Upper lobe of left lung (tissue), 6 donors: ENCODE results near the gene AFTPH. TPM values are rescaled to one million over a fixed set of nuclear protein-coding genes. Genes with fewer than 3 reads are reported as not detected.

Experiments used
- ATAC-seq, 2 donors: fragments of 200-7000 bp; cut with Tn5 transposase; one replicate each; pipeline ENCODE4 v1.9.1; 2022; ENCODE audit warnings: mild to moderate bottlenecking in 2 of 2, moderate library complexity in 2 of 2; ENCODE audit not compliant: low FRiP score in 2 of 2
- DNase-seq, 2 donors: peaks; one replicate each; pipeline ENCODE4 v3.0.0-alpha.2; 2019 to 2020
- H3K27ac ChIP-seq, 4 donors: fragments of 200-600 bp; sonication (generic); one replicate each; pipeline ENCODE4 v1.5.1; 2016 to 2019
- H3K27me3 ChIP-seq, 4 donors: fragments of 200-600 bp; sonication (generic); one replicate each; pipeline ENCODE4 v1.5.1; 2017 to 2019
- H3K36me3 ChIP-seq, 4 donors: fragments of 200-600 bp; sonication (generic); one replicate each; pipeline ENCODE4 v1.5.1; 2016 to 2019
- H3K4me1 ChIP-seq, 4 donors: fragments of 200-600 bp; sonication (generic); one replicate each; pipeline ENCODE4 v1.5.1; 2018 to 2019
- H3K4me3 ChIP-seq, 4 donors: fragments of 200-600 bp; sonication (generic); one replicate each; pipeline ENCODE4 v1.5.1; 2017 to 2019; ENCODE audit warnings: mild to moderate bottlenecking in 2 of 4, moderate library complexity in 1 of 4
- H3K9me3 ChIP-seq, 4 donors: fragments of 200-600 bp; sonication (generic); one replicate each; pipeline ENCODE4 v1.5.1; 2018 to 2019
- EP300 ChIP-seq, 4 donors: sonication (generic); formaldehyde crosslinking; IDR thresholded peaks; one replicate each; pipeline ENCODE4 v1.5.1; 2017; ENCODE audit warnings: antibody characterized with exemption in 4 of 4, control low read depth in 2 of 4
- POLR2A ChIP-seq, 4 donors: fragments of 450-650 bp; IDR thresholded peaks; one replicate each; pipeline ENCODE4 v1.5.1; 2016 to 2017; ENCODE audit warnings: antibody characterized with exemption in 4 of 4, mild to moderate bottlenecking in 2 of 4
- POLR2AphosphoS5 ChIP-seq, 2 donors: sonication (generic); formaldehyde crosslinking; IDR thresholded peaks; one replicate each; pipeline ENCODE4 v1.5.1; 2017; ENCODE audit warnings: antibody characterized with exemption in 2 of 2
- WGBS, 2 donors: methylation state at CpG; one replicate each; pipeline ENCODE4 v1.1.5; 2017 to 2018; 5-methylcytosine and 5-hydroxymethylcytosine counted together
- total RNA-seq, 6 donors: library from RNA; depleted of rRNA in 4 of 6; stranded (reverse); fragments of >200 nt in 4 of 6; gene quantifications; one replicate each; pipeline versions ENCODE4 v1.1.0 to v1.2.1, GENCODE V29; 2016 to 2021
- TF ChIP-seq, protein P1 (sequence below), 6 experiments: fragments of 450-650 bp in 4 of 6; fragments of 200-600 bp in 2 of 6; sonication (generic) in 2 of 6; IDR thresholded peaks; one replicate each; pipeline ENCODE4 v1.5.1; 2016 to 2019; ENCODE audit warnings: antibody characterized with exemption in 6 of 6
- donor health status: DM: no; HTN: no; CAD: no; lungs with moderate emphysema.
- donor health status: DM: no; HTN: yes; CAD: no; lungs with severe emphysema.

Gene AFTPH
- total RNA-seq, 6 donors from 2014 or later: 21.5 to 72.9 (median 35.4) TPM

DNA sequence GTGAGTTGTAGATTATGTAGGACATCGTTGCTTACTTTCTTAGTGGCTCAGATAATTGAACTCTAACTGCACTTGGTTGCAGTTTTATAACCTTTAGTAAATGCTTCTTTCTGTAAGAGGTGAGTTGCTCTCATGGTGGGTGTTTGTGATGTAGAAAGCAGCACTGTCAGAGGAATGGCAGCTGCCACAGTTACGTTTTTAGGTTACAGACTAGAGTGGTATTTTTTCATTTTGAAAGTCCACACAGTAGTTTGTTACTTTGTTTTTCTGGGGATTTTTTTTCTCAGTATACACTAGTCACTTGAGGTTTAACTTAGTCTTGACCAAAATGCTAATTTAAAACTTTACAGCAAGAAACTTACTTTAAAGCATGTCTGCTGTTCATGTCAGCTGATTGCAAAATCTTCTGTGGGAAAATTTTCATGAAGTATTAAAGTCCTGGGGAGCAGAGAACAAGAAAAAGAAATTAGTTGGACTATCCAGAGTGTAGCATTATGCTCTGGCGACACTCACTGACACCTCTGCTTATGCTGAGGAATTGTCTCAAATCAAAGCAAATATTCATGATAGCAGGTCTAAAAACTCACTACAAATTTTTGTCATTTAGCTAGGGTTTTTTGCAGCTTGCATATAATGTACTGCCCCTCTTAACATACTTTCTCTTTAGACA is 14.8 kb downstream of the AFTPH start:
- H3K9me3 ChIP-seq: no peaks in the 10 kb centered on the region
- no peaks in the 10 kb centered on the region for H3K36me3 ChIP-seq
- no peak for TF ChIP-seq POLR2A (IDR thresholded peaks at IDR 0.05)
- TF ChIP-seq POLR2AphosphoS5 (IDR thresholded peaks at IDR 0.05): no peak
- TF ChIP-seq EP300 (IDR thresholded peaks at IDR 0.05): no peak
- H3K4me1 ChIP-seq: peaks cover 7 to 23% (median 13%) of the 10 kb centered on the region in 4 donors
- no peak overlapping the region for H3K4me3 ChIP-seq
- WGBS, 2 donors: 85% methylated on average over 3 of the region's 3 CpGs
- H3K27me3 ChIP-seq: no peaks in the 10 kb centered on the region
- ATAC-seq: no peak
- no peak for DNase-seq
- H3K27ac ChIP-seq: no peak overlapping the region

DNA sequence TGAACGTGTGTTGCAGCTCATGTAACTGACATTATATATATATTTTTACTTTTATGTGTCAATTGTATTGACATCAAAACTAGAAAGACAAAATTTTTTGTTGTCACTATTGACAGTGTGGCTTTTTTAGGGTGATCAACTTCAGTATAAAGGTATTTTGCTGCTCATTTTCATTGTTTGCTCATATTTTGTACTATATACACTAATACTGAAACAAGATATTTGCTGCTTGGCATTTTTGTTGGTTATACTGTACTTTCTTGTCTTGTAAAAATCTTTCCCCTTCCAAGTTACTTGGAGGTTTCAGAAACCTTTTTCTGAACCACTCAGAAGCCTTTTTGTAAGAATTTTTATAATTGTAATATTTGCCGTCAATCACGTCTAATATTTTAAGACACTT is 16.5 kb downstream of the AFTPH start:
- H3K36me3 ChIP-seq: no peaks in the 10 kb centered on the region
- H3K27ac ChIP-seq: no peak overlapping the region
- peaks cover 13 to 28% (median 22%) of the 10 kb centered on the region in 4 donors for H3K4me1 ChIP-seq
- no peaks in the 10 kb centered on the region for H3K27me3 ChIP-seq
- H3K9me3 ChIP-seq: no peaks in the 10 kb centered on the region
- DNase-seq (no peak), ATAC-seq (no peak)
- TF ChIP-seq EP300 (IDR thresholded peaks at IDR 0.05) (no peak), POLR2A (IDR thresholded peaks at IDR 0.05) (no peak), POLR2AphosphoS5 (IDR thresholded peaks at IDR 0.05) (no peak)
- H3K4me3 ChIP-seq: no peak overlapping the region
- 79 to 81% methylated on average over 3 of the region's 3 CpGs for WGBS, 2 donors

DNA sequence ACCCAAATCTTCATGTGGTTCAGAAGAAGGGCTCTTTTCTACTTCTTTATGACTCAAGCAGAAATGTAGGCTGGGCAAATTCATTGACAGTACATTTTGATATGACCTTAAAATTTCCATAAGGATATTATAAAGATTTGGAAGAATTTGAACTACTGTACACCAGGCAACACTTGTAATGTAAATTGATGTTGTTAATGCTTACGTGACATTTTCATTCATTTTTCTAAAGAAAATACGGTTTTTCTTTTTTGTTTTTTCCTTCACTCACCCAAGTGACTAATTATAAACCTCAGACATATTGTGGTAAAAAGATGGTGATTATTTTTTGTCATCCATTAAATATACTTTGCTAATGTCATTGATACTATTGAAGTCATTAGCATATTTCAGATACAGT is 17.4 kb downstream of the AFTPH start:
- Histone ChIP-seq H3K27ac (no peak overlapping the region), H3K4me3 (no peak overlapping the region), H3K36me3 (no peaks in the 10 kb centered on the region), H3K9me3 (no peaks in the 10 kb centered on the region), H3K4me1 (peaks cover 13 to 28% (median 22%) of the 10 kb centered on the region in 4 donors), H3K27me3 (no peaks in the 10 kb centered on the region)
- 89 to 98% methylated on average over 2 of the region's 2 CpGs for WGBS, 2 donors
- ATAC-seq: no peak
- no peak for TF ChIP-seq POLR2AphosphoS5 (IDR thresholded peaks at IDR 0.05)
- TF ChIP-seq, protein P1, sequence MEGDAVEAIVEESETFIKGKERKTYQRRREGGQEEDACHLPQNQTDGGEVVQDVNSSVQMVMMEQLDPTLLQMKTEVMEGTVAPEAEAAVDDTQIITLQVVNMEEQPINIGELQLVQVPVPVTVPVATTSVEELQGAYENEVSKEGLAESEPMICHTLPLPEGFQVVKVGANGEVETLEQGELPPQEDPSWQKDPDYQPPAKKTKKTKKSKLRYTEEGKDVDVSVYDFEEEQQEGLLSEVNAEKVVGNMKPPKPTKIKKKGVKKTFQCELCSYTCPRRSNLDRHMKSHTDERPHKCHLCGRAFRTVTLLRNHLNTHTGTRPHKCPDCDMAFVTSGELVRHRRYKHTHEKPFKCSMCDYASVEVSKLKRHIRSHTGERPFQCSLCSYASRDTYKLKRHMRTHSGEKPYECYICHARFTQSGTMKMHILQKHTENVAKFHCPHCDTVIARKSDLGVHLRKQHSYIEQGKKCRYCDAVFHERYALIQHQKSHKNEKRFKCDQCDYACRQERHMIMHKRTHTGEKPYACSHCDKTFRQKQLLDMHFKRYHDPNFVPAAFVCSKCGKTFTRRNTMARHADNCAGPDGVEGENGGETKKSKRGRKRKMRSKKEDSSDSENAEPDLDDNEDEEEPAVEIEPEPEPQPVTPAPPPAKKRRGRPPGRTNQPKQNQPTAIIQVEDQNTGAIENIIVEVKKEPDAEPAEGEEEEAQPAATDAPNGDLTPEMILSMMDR (IDR thresholded peaks at IDR 0.05): no peak
- no peak for TF ChIP-seq POLR2A (IDR thresholded peaks at IDR 0.05)
- no peak for TF ChIP-seq EP300 (IDR thresholded peaks at IDR 0.05)
- DNase-seq: no peak

DNA sequence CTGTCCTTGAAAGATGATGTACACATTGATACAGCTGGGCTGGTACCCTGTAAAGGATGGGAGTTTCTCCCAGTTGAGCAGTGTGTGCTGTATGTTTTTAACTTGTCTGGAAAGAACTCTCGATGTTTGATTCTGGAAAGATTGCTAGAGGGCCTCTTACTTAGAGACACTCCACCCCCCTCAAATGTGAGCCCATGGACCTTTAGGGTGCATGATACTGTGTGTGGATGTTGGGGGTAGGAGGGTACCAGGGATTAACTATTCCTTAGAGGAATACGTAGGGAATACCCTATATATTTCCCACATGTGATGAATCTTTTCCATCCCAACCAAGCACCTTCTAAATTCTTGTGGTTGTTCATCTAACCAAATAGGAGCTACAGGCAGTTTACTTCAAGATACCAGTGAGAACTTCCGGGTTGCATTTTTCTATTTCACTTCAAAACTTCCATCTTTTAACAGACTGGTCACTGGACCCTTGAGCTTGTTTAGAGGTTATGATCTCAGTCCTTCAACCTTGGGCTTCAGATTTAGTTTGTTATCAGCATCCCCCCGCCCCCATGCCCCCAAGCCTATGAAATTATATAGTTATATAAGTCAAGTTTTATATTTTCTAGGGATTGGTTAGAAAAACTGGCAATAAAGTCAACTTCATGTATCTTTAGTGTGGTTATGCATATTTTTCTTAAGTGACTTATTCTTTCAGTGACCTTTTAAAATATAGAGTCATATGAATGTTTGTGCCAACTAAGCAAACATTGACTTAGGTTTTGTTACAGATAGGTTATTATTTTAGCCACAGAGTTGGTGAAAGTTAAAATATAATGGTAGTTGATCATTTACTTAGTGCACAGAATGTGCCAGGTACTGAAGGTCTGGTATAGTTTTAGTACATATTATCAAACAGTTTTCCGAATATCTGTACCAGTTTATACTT is 18.2 kb downstream of the AFTPH start:
- Histone ChIP-seq H3K27me3 (no peaks in the 10 kb centered on the region), H3K27ac (no peak overlapping the region), H3K9me3 (no peaks in the 10 kb centered on the region), H3K36me3 (no peaks in the 10 kb centered on the region), H3K4me3 (no peak overlapping the region), H3K4me1 (peaks cover 13 to 28% (median 22%) of the 10 kb centered on the region in 4 donors)
- DNase-seq: no peak
- TF ChIP-seq POLR2A (IDR thresholded peaks at IDR 0.05) (no peak), EP300 (IDR thresholded peaks at IDR 0.05) (no peak), POLR2AphosphoS5 (IDR thresholded peaks at IDR 0.05) (no peak)
- TF ChIP-seq, protein P1 (IDR thresholded peaks at IDR 0.05): no peak
- 77 to 82% methylated on average over 5 of the region's 5 CpGs for WGBS, 2 donors
- no peak for ATAC-seq

DNA sequence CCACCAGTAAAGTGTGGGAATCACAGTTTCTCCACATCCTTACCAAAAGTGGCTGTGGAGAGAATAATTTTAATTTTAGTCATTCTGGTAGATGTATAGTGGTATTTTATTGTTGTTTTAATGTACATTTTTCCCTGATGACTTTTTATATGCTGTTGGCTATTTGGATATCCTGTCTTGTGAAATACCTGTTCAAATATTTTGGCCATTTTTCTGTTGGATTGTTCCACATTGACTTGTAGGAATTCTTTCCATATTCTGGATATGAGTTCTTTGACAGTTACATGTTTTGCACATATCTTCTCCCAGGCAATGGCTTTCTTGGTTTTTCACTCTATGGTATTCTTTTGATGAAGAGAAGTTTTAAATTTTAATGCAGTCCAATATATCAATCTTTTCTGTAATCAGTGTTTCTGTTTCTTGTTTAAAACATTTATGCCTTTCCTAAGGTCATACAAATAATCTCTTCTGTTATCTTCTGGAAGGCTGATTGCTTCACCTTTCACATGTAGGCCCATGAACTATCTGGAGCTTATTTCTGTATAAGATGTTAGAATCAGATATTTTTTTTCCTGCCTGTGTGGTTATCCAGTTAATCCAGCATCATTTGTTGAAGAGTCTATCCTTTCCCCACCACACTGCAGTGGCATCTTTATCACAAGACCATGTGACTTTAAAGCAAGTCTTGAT is 19.0 kb downstream of the AFTPH start:
- H3K27me3 ChIP-seq: no peaks in the 10 kb centered on the region
- ATAC-seq (no peak), DNase-seq (no peak)
- no peak overlapping the region for H3K4me3 ChIP-seq
- H3K9me3 ChIP-seq: no peaks in the 10 kb centered on the region
- TF ChIP-seq POLR2AphosphoS5 (IDR thresholded peaks at IDR 0.05): no peak
- no peak overlapping the region for H3K27ac ChIP-seq
- H3K4me1 ChIP-seq: peaks cover 13 to 28% (median 22%) of the 10 kb centered on the region in 4 donors
- H3K36me3 ChIP-seq: no peaks in the 10 kb centered on the region

DNA sequence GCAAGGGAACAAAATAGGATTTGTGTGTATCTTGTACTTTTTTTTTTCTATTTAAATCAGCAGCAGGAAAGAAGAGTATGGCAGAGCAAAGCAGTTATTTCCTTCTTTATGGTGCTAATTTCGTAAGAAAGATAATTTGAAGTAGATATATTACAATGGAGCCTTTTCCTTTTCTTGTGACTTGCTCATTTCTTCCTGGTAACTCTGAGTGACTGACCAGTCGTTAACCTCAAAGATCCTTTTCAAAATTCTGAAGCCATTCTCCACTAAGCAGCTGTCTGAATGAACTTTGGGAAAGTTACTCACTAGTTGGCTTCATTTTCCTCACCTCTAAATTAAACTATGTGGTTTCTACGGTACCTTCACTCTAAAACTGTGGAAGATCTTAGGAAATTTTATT is 24.6 kb downstream of the AFTPH start:
- H3K4me3 ChIP-seq: no peak overlapping the region
- 36 to 52% methylated on average over 3 of the region's 3 CpGs for WGBS, 2 donors
- TF ChIP-seq POLR2A (IDR thresholded peaks at IDR 0.05) (no peak), POLR2AphosphoS5 (IDR thresholded peaks at IDR 0.05) (no peak), EP300 (IDR thresholded peaks at IDR 0.05) (no peak)
- TF ChIP-seq, protein P1 (IDR thresholded peaks at IDR 0.05): no peak
- no peaks in the 10 kb centered on the region for H3K9me3 ChIP-seq
- H3K27me3 ChIP-seq: no peaks in the 10 kb centered on the region
- peaks cover 10 to 20% (median 14%) of the 10 kb centered on the region in 4 donors for H3K4me1 ChIP-seq
- no peak for DNase-seq
- H3K27ac ChIP-seq: no peak overlapping the region
- H3K36me3 ChIP-seq: peaks cover 0 to 7% (median 2%) of the 10 kb centered on the region in 4 donors
- ATAC-seq: no peak
